OCI-LY1 (cell line): ENCODE measurements around the gene COL20A1.

Source experiments
- CTCF ChIP-seq: fragments of 200-600 bp; sonication (generic), shearing (Covaris generic); IDR thresholded peaks from 2 replicates; pipeline ENCODE4 v1.5.1; 2017; ENCODE audit warnings: mild to moderate bottlenecking, antibody characterized with exemption, low read length, moderate library complexity, mixed read lengths
- EZH2 ChIP-seq: fragments of 200-600 bp; sonication (generic), shearing (Covaris generic); IDR thresholded peaks from 2 replicates; pipeline ENCODE4 v1.8.0; 2017; ENCODE audit warnings: borderline replicate concordance, mixed run types, mild to moderate bottlenecking, antibody characterized with exemption, low read length, moderate library complexity, mixed read lengths

GRCh38 chr20:63274381-63275228, 18.4 kb upstream of the COL20A1 start:
- TF ChIP-seq CTCF (no peak), EZH2 (no peak)
